IMR-90 (cell line): ENCODE results near the gene NHLRC2. TPM values are rescaled to one million over a fixed set of nuclear protein-coding genes. Genes with fewer than 3 reads are reported as not detected.

Source experiments
- ATAC-seq: fragments of 200-7000 bp; cut with Tn5 transposase; 2 replicates; pipeline ENCODE4 v1.9.1; 2020; ENCODE audit warnings: low read depth, mild to moderate bottlenecking, moderate library complexity
- BruUV-seq: library from RNA; stranded (reverse); fragments of 400-500 nt; replicated peaks from 2 replicates; lab custom pipeline; 2021; lab: Mats Ljungman, UMichigan
- CTCF ChIA-PET: fragments of 300-600 bp; formaldehyde crosslinking; extraction: SDS; loops from one replicate; lab custom pipeline; 2021; ENCODE audit warnings: antibody characterized with exemption; lab: Yijun Ruan, JAX
- POLR2A ChIA-PET: fragments of 300-600 bp; sonication (Branson Sonifier 250); formaldehyde crosslinking; loops from one replicate; lab custom pipeline; 2022; ENCODE audit warnings: antibody characterized with exemption; ENCODE audit not compliant: unreplicated experiment; lab: Charles Lee
- DNase-seq: peaks from one replicate; pipeline ENCODE4 v3.0.0; 2013
- H2AFZ ChIP-seq: replicated peaks from 2 replicates; pipeline ENCODE3; 2013; ENCODE audit warnings: low read length, mild to moderate bottlenecking; ENCODE audit not compliant: poor library complexity
- H2AK5ac ChIP-seq: 2 replicates; pipeline ENCODE4 v1.6.1; 2013; ENCODE audit warnings: low read depth, low read length, inconsistent platforms
- H2AK9ac ChIP-seq: replicated peaks from 2 replicates; pipeline ENCODE3; 2013; ENCODE audit warnings: mild to moderate bottlenecking, low read depth, low read length, moderate library complexity; ENCODE audit not compliant: poor library complexity
- H2BK120ac ChIP-seq: 2 replicates; pipeline ENCODE4 v1.6.1; 2013; ENCODE audit warnings: low read depth, low read length, inconsistent platforms
- H2BK15ac ChIP-seq: 3 replicates; pipeline ENCODE4 v1.6.1; 2013; ENCODE audit warnings: low read depth, low read length, inconsistent platforms
- H2BK20ac ChIP-seq: 2 replicates; pipeline ENCODE4 v1.6.1; 2013; ENCODE audit warnings: low read depth, mild to moderate bottlenecking, inconsistent platforms, low read length, moderate library complexity
- H2BK5ac ChIP-seq: 2 replicates; pipeline ENCODE4 v1.6.1; 2013; ENCODE audit warnings: mild to moderate bottlenecking, low read depth, low read length, inconsistent platforms; ENCODE audit not compliant: poor library complexity, severe bottlenecking
- H3K14ac ChIP-seq: replicated peaks from 2 replicates; pipeline ENCODE4 v1.6.1; 2013; ENCODE audit warnings: low read depth, low read length, inconsistent platforms
- H3K18ac ChIP-seq: 2 replicates; pipeline ENCODE4 v1.6.1; 2013; ENCODE audit warnings: low read depth, low read length, control low read depth
- H3K23ac ChIP-seq: 2 replicates; pipeline ENCODE4 v1.6.1; 2013; ENCODE audit warnings: low read depth, low read length, inconsistent platforms
- H3K27ac ChIP-seq: 2 replicates; pipeline ENCODE4 v1.5.1; 2013; ENCODE audit warnings: mild to moderate bottlenecking, control low read depth, low read length; ENCODE audit not compliant: insufficient read depth
- H3K27me3 ChIP-seq: 2 replicates; pipeline ENCODE4 v1.6.1; 2013; ENCODE audit warnings: low read length; ENCODE audit not compliant: control insufficient read depth, insufficient read depth
- H3K36me3 ChIP-seq: 2 replicates; pipeline ENCODE4 v1.6.1; 2013; ENCODE audit warnings: low read length, mixed read lengths; ENCODE audit not compliant: control insufficient read depth, insufficient read depth
- H3K4ac ChIP-seq: 2 replicates; pipeline ENCODE4 v1.6.1; 2013; ENCODE audit warnings: low read depth, low read length, inconsistent platforms
- H3K4me1 ChIP-seq: 2 replicates; pipeline ENCODE4 v1.6.1; 2013; ENCODE audit warnings: low read length, mixed read lengths; ENCODE audit not compliant: control insufficient read depth, insufficient read depth
- H3K4me2 ChIP-seq: 2 replicates; pipeline ENCODE4 v1.6.1; 2013; ENCODE audit warnings: low read depth, mild to moderate bottlenecking, control low read depth, low read length, moderate library complexity
- H3K4me3 ChIP-seq: 2 replicates; pipeline ENCODE4 v1.5.1; 2013; ENCODE audit warnings: low read depth, mild to moderate bottlenecking, control low read depth, low read length, moderate library complexity; ENCODE audit not compliant: insufficient read depth
- H3K56ac ChIP-seq: 2 replicates; pipeline ENCODE4 v1.6.1; 2013; ENCODE audit warnings: low read length, inconsistent platforms; ENCODE audit not compliant: insufficient read depth; ENCODE audit errors: extremely low read depth
- H3K79me1 ChIP-seq, 2 experiments: 2 replicates each; pipeline ENCODE4 v1.6.1; 2013; ENCODE audit warnings: low read length in 2 of 2, inconsistent platforms in 1 of 2, low read depth in 1 of 2
- H3K9ac ChIP-seq: 2 replicates; pipeline ENCODE4 v1.6.1; 2013; ENCODE audit warnings: low read depth, low read length, control low read depth
- H3K9me1 ChIP-seq: 2 replicates; pipeline ENCODE4 v1.6.1; 2013; ENCODE audit warnings: low read length, inconsistent platforms; ENCODE audit not compliant: insufficient read depth
- H3K9me3 ChIP-seq: 2 replicates; pipeline ENCODE4 v1.6.1; 2013; ENCODE audit warnings: low read length; ENCODE audit not compliant: control insufficient read depth, insufficient read depth
- H4K20me1 ChIP-seq: 2 replicates; pipeline ENCODE4 v1.6.1; 2013; ENCODE audit warnings: low read length, inconsistent platforms; ENCODE audit not compliant: insufficient read depth
- H4K5ac ChIP-seq: 2 replicates; pipeline ENCODE4 v1.6.1; 2013; ENCODE audit warnings: mild to moderate bottlenecking, low read depth, low read length, control low read depth
- H4K8ac ChIP-seq, 2 experiments: 2 replicates each; pipeline ENCODE4 v1.6.1; 2013; ENCODE audit warnings: low read depth in 2 of 2, low read length in 2 of 2, control low read depth in 1 of 2, inconsistent platforms in 1 of 2
- H4K91ac ChIP-seq: 2 replicates; pipeline ENCODE4 v1.6.1; 2013; ENCODE audit warnings: low read depth, low read length, inconsistent platforms; ENCODE audit not compliant: insufficient read depth
- BHLHE40 ChIP-seq: fragments of 150-350 bp; IDR thresholded peaks from 2 replicates; pipeline ENCODE4 v1.6.1; 2016; ENCODE audit warnings: mild to moderate bottlenecking, low read depth, low read length
- CEBPB ChIP-seq: IDR thresholded peaks from 2 replicates; pipeline ENCODE4 v1.6.1; 2012; ENCODE audit warnings: low read depth, low read length, improper control_type of control experiment
- CHD1 ChIP-seq: IDR thresholded peaks from 2 replicates; pipeline ENCODE4 v1.6.1; 2012; ENCODE audit warnings: low read depth, low read length, improper control_type of control experiment
- CTCF ChIP-seq: conservative IDR thresholded peaks from 2 replicates; pipeline ENCODE4 v1.5.1; 2012; ENCODE audit warnings: mild to moderate bottlenecking, low read depth, low read length, improper control_type of control experiment
- ELK1 ChIP-seq: fragments of 150-350 bp; IDR thresholded peaks from 2 replicates; pipeline ENCODE4 v1.6.1; 2016; ENCODE audit warnings: low read depth, mild to moderate bottlenecking, low read length, moderate library complexity, borderline replicate concordance
- FOS ChIP-seq: fragments of 150-350 bp; IDR thresholded peaks from 2 replicates; pipeline ENCODE4 v1.6.1; 2016; ENCODE audit warnings: low read depth, low read length
- MAFK ChIP-seq: IDR thresholded peaks from 2 replicates; pipeline ENCODE4 v1.6.1; 2012; ENCODE audit warnings: low read depth, low read length, improper control_type of control experiment
- MAZ ChIP-seq: IDR thresholded peaks from 2 replicates; pipeline ENCODE4 v1.6.1; 2012; ENCODE audit warnings: low read depth, mild to moderate bottlenecking, low read length, improper control_type of control experiment, moderate library complexity, borderline replicate concordance
- MXI1 ChIP-seq: IDR thresholded peaks from 2 replicates; pipeline ENCODE4 v1.6.1; 2012; ENCODE audit warnings: low read depth, mild to moderate bottlenecking, low read length, moderate library complexity, borderline replicate concordance
- NFE2L2 ChIP-seq: fragments of 150-350 bp; IDR thresholded peaks from 2 replicates; pipeline ENCODE4 v1.6.1; 2016; ENCODE audit warnings: low read depth, mild to moderate bottlenecking, low read length
- POLR2A ChIP-seq: IDR thresholded peaks from 2 replicates; pipeline ENCODE4 v1.6.1; 2012; ENCODE audit warnings: mild to moderate bottlenecking, low read depth, low read length
- RAD21 ChIP-seq: IDR thresholded peaks from 2 replicates; pipeline ENCODE4 v1.6.1; 2012; ENCODE audit warnings: low read length, improper control_type of control experiment
- RCOR1 ChIP-seq: IDR thresholded peaks from 2 replicates; pipeline ENCODE4 v1.6.1; 2012; ENCODE audit warnings: mild to moderate bottlenecking, low read length, improper control_type of control experiment; ENCODE audit not compliant: insufficient replicate concordance
- RFX5 ChIP-seq: IDR thresholded peaks from 2 replicates; pipeline ENCODE4 v1.8.0; 2012; ENCODE audit warnings: low read depth, mild to moderate bottlenecking, low read length, moderate library complexity
- SMC3 ChIP-seq: fragments of 150-350 bp; IDR thresholded peaks from 2 replicates; pipeline ENCODE4 v1.6.1; 2016; ENCODE audit warnings: low read depth, mild to moderate bottlenecking, antibody characterized with exemption, low read length, moderate library complexity
- USF2 ChIP-seq: fragments of 150-350 bp; IDR thresholded peaks from 2 replicates; pipeline ENCODE4 v1.6.1; 2017; ENCODE audit warnings: mild to moderate bottlenecking, antibody characterized with exemption, low read length, low read depth
- WGBS, 2 experiments: methylation state at CpG; one replicate each; pipeline versions ENCODE4 v1.1.5 to v1.1.7; 2013; ENCODE audit warnings: missing lambda C conversion rate in 2 of 2; ENCODE audit not compliant: insufficient read length in 1 of 2; ENCODE audit errors: extremely low coverage in 2 of 2; 5-methylcytosine and 5-hydroxymethylcytosine counted together
- dilution Hi-C: fragments of 300-500 bp; cut with HindIII; formaldehyde crosslinking; loops from one replicate; pipeline ENCODE4 v1.14.3; 2018; ENCODE audit warnings: low sequenced_read_pairs; ENCODE audit not compliant: unreplicated experiment
- in situ Hi-C: fragments of 300-500 bp; cut with MboI; formaldehyde crosslinking; loops from 3 replicates; pipeline ENCODE4 v1.14.3; 2019; ENCODE audit warnings: low sequenced_read_pairs, inconsistent platforms, mixed read lengths
- intact Hi-C: fragments of 100-400 bp; cut with micrococcal nuclease; formaldehyde crosslinking; loops from 2 replicates; pipeline ENCODE4 v1.10.0; 2022
- polyA plus RNA-seq, 3 experiments: library from polyadenylated mRNA; depleted of rRNA; stranded (reverse); fragments of >200 nt; gene quantifications; 2 replicates each; pipeline ENCODE4 v1.2.3, GENCODE V29; 2012; ENCODE audit warnings: low replicate concordance in 1 of 3
- total RNA-seq: library from RNA; depleted of rRNA; stranded (reverse); fragments of >200 nt; gene quantifications from 2 replicates; pipeline ENCODE4 v1.2.3, GENCODE V29; 2012

The NHLRC2 gene
- total and polyA plus RNA-seq, 2 of the 4 experiments (the other 2 are of a cell fraction) = 3.0 to 11.8 TPM

- DNase-seq (peak; percentile 93), ATAC-seq (peak; percentile 55)
- Histone ChIP-seq H4K20me1 (no peaks in the 10 kb centered on the region), H2AK5ac (peak overlapping the region; percentile 44; the same call in 1 of the 2 replicates), H3K27ac (no peak overlapping the region), H2BK20ac (no peak overlapping the region; the same call in 1 of the 2 replicates), H3K27me3 (no peaks in the 10 kb centered on the region), H3K79me1 (no peaks in the 10 kb centered on the region), H3K9ac (no peak overlapping the region), H2BK120ac (no peak overlapping the region), H3K4me3 (no peak overlapping the region), H3K36me3 (no peaks in the 10 kb centered on the region), H3K4me2 (no peak overlapping the region), H3K56ac (no peak overlapping the region), H4K91ac (no peak overlapping the region), H3K4me1 (peaks cover 15% of the 10 kb centered on the region), H2AFZ (peak overlapping the region; percentile 72), H3K14ac (no peak overlapping the region), H3K23ac (no peak overlapping the region), H3K9me1 (peaks cover 10% of the 10 kb centered on the region; the same call in 1 of the 2 replicates), H3K18ac (no peak overlapping the region), H3K9me3 (no peaks in the 10 kb centered on the region), H3K4ac (peak overlapping the region; percentile 20; the same call in 1 of the 2 replicates), H2AK9ac (no peak overlapping the region), H2BK5ac (no peak overlapping the region), H4K8ac (no peak overlapping the region), H2BK15ac (peak overlapping the region; percentile 30; the same call in 1 of the 3 replicates), H4K5ac (no peak overlapping the region)
- ChIA-PET POLR2A (no interaction called here), CTCF (no interaction called here)
- intact Hi-C loops (loop anchor here (10.0 kb wide), 1 partner anchor 252 kb away; no protein-coding TSS in a partner anchor), in situ Hi-C loops (no loop called here), dilution Hi-C loops (no loop called here)
- no CpG with 5 or more reads among the region's 5 CpGs for WGBS, 2 experiments
- BruUV-seq = no TSS peak
- no peak for TF ChIP-seq CHD1
- TF ChIP-seq FOS = no peak
- TF ChIP-seq NFE2L2 = no peak
- no peak for TF ChIP-seq RAD21
- no peak for TF ChIP-seq USF2
- TF ChIP-seq SMC3 = no peak
- TF ChIP-seq RFX5 = no peak
- TF ChIP-seq MAFK = no peak
- no peak for TF ChIP-seq BHLHE40
- TF ChIP-seq RCOR1 = no peak
- no peak for TF ChIP-seq ELK1
- TF ChIP-seq MXI1 = no peak
- TF ChIP-seq MAZ = no peak
- TF ChIP-seq POLR2A = no peak
- TF ChIP-seq CEBPB = no peak
- no peak for TF ChIP-seq CTCF
Measured at GRCh38 chr10:113957013-113957412, 102.6 kb downstream of the NHLRC2 start.
